Skeletal muscle cell (primary cell): ENCODE data around the gene IL1F10.

Source experiments
- DNase-seq: peaks from one replicate; pipeline ENCODE4 v3.0.0-alpha.2; 2010; ENCODE audit warnings: low read depth
- H3K4me3 ChIP-seq: 2 replicates; pipeline ENCODE4 v1.5.1; 2011; ENCODE audit warnings: low read depth, mild to moderate bottlenecking, control low read depth, low read length, moderate library complexity

Gene IL1F10

GRCh38 chr2:113103277-113103676 is 35.5 kb downstream of the IL1F10 start:
- DNase-seq = no peak
- H3K4me3 ChIP-seq = no peak overlapping the region

- H3K4me3 ChIP-seq = no peak overlapping the region
- DNase-seq = no peak
Measured at GRCh38 chr2:113104054-113104611, 36.4 kb downstream of the IL1F10 start.

- DNase-seq = no peak
- no peak overlapping the region for H3K4me3 ChIP-seq
Measured at GRCh38 chr2:113105047-113105785, 37.4 kb downstream of the IL1F10 start.

GRCh38 chr2:113111121-113111520 is 43.4 kb downstream of the IL1F10 start:
- DNase-seq = no peak
- no peak overlapping the region for H3K4me3 ChIP-seq

- no peak for DNase-seq
- no peak overlapping the region for H3K4me3 ChIP-seq
Measured at GRCh38 chr2:113111823-113112287, 44.1 kb downstream of the IL1F10 start.

- H3K4me3 ChIP-seq = no peak overlapping the region
- DNase-seq = no peak
Measured at GRCh38 chr2:113112441-113112840, 44.7 kb downstream of the IL1F10 start.

GRCh38 chr2:113112871-113113270 is 45.1 kb downstream of the IL1F10 start:
- DNase-seq = no peak
- H3K4me3 ChIP-seq = no peak overlapping the region

GRCh38 chr2:113113807-113114206 is 46.0 kb downstream of the IL1F10 start:
- H3K4me3 ChIP-seq = no peak overlapping the region
- DNase-seq = no peak

GRCh38 chr2:113114224-113114945 is 46.6 kb downstream of the IL1F10 start:
- DNase-seq = no peak
- no peak overlapping the region for H3K4me3 ChIP-seq

- DNase-seq = no peak
- H3K4me3 ChIP-seq = no peak overlapping the region
Measured at GRCh38 chr2:113114996-113115395, 47.2 kb downstream of the IL1F10 start.

- DNase-seq = no peak
- H3K4me3 ChIP-seq = no peak overlapping the region
Measured at GRCh38 chr2:113116100-113116958, 48.6 kb downstream of the IL1F10 start.

- peak; percentile 33 for DNase-seq
- no peak overlapping the region for H3K4me3 ChIP-seq
Measured at GRCh38 chr2:113117541-113118262, 49.9 kb downstream of the IL1F10 start.

GRCh38 chr2:113118263-113118657 is 50.5 kb downstream of the IL1F10 start:
- DNase-seq = no peak
- no peak overlapping the region for H3K4me3 ChIP-seq

GRCh38 chr2:113119111-113119510 is 51.3 kb downstream of the IL1F10 start:
- DNase-seq = no peak
- no peak overlapping the region for H3K4me3 ChIP-seq

GRCh38 chr2:113120861-113121260 is 53.1 kb downstream of the IL1F10 start:
- no peak for DNase-seq
- H3K4me3 ChIP-seq = no peak overlapping the region

GRCh38 chr2:113122364-113122763 is 54.6 kb downstream of the IL1F10 start:
- no peak overlapping the region for H3K4me3 ChIP-seq
- no peak for DNase-seq

- no peak overlapping the region for H3K4me3 ChIP-seq
- no peak for DNase-seq
Measured at GRCh38 chr2:113123726-113124125, 56.0 kb downstream of the IL1F10 start.

- DNase-seq = peak; percentile 6
- H3K4me3 ChIP-seq = no peak overlapping the region
Measured at GRCh38 chr2:113124181-113124961, 56.6 kb downstream of the IL1F10 start.
